SIG-M5 (cell line): ENCODE data around the gene CACNG8.

Experiments used
- DNase-seq: peaks from one replicate; lab custom pipeline; 2025; lab: John Stamatoyannopoulos, UW

CACNG8 gene

DNA sequence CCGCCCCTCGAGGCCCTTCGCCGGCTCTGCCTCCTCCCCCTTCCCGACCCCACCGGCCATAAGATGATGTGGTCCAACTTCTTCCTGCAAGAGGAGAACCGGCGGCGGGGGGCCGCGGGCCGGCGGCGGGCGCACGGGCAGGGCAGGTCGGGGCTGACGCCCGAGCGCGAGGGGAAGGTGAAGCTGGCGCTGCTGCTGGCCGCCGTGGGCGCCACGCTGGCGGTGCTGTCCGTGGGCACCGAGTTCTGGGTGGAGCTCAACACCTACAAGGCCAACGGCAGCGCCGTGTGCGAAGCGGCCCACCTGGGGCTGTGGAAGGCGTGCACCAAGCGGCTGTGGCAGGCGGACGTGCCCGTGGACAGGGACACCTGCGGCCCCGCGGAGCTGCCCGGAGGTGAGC, 30.1 kb downstream of the CACNG8 start:
- DNase-seq = no peak

DNA sequence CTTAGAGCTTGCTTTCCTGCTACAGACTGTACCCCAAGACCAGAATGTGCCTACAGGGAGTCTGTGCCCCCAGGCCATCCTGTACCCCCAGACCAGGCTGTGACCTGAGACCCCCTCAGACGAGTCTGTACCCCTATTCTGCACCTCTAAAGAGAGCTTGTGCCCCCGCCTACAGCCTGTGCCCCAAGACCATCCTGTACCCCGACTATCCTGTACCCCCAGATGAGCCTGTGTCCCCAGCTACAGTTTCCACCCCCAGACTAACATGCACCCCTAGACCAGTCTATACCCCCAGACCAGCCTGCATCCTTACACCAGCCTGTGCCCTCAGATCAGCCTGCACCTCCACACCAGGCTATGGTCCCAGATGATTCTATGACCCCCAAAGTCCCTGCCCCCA, 30.7 kb downstream of the CACNG8 start:
- DNase-seq = no peak

- DNase-seq = no peak
These were observed 32.1 kb downstream of the CACNG8 start for GRCh38 chr19:53994811-53995210.

- DNase-seq = no peak
These were observed 35.5 kb downstream of the CACNG8 start for GRCh38 chr19:53998223-53998622.

DNA sequence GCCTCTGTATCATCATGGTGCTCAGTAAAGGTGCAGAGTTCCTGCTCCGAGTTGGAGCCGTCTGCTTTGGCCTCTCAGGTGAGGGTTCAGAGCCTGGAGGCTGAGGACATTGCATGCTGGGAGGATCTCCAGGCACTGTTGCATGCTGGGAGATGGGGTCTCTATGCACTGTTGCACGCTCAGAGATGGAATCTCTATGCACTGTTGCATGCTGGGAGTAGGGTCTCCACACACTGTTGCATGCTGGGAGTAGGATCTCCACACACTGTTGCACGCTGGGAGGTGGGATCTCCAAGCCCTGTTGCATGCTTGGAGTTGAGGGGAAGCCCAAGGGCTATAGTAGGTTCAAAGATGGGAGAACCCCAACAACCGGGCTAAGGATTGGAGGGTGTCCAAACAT, 37.0 kb downstream of the CACNG8 start:
- no peak for DNase-seq

DNA sequence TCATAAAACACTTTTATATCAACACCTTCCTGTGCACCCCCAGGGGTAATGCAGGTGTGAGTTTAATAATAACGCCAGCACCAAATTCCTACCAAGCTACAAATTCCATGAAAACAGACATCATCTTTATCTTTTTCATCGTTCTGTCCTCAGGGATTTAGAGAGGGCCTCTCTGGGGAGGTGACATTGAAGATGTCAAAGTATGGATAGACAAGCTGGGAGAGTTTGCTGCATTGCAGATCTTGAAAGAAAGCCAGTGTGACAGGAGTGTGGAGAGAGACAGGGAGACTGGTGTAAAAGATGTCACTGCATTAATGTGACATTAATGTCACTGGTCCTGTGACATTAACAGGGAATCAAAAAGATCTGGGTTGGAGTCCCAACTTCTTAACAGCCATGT, 38.8 kb downstream of the CACNG8 start:
- no peak for DNase-seq

DNA sequence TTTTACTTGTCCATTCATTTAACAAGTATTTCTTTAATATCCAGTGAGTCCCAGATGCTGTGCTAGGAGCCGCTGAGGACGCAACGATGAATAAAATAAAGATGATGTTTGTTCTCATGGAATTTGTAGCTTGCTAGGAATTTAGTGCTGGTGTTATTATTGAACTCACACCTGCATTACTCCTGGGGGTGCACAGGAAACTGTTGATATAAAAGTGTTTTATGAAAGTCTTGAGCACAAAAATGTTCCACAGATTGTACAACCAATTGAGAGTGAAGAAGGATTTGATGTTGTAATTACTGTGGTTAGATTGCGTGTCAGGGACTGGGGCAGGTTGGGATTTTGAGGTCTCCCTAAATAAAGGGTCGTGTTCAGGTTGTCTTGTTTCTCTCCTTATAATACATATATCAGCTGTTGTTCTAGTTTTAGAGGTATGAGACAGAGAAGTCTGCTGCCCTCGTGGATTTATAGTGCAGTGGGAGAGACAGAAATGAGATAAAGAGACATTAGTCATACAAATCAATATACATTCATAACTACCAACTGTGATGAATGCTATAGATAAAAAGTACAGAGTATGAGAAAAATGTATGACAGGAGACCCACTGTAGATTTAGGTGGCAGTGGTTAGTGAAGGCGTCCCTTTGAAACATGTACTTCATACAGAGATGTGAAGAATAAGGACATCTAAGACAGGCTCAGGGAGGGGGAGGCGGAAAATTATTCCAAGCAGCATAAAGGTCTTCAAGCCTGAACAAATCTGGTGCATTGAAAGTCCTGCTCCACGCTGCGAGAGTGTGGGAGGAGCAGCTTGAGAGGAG, 40.0 kb downstream of the CACNG8 start:
- no peak for DNase-seq

DNA sequence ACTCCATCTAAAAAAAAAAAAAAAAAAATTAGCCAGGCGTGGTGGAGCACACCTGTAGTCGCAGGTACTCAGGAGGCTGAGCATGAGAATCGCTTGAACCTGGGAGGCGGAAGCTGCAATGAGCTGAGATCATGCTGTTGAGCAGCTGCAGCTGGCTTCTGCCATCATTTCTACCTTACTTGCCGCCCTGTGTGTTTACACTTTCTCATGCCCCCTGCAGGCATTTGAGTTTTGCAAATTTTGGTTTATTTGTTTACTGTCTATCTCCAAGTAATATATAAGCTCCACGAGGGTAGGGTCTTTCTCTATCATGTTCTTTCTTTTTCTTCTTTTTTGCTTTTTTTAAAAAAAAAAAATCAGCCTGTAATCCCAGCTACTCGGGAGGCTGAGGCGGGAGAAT, 46.7 kb downstream of the CACNG8 start:
- DNase-seq = no peak

- DNase-seq = no peak
These were observed 47.7 kb downstream of the CACNG8 start for GRCh38 chr19:54010474-54010873.

DNA sequence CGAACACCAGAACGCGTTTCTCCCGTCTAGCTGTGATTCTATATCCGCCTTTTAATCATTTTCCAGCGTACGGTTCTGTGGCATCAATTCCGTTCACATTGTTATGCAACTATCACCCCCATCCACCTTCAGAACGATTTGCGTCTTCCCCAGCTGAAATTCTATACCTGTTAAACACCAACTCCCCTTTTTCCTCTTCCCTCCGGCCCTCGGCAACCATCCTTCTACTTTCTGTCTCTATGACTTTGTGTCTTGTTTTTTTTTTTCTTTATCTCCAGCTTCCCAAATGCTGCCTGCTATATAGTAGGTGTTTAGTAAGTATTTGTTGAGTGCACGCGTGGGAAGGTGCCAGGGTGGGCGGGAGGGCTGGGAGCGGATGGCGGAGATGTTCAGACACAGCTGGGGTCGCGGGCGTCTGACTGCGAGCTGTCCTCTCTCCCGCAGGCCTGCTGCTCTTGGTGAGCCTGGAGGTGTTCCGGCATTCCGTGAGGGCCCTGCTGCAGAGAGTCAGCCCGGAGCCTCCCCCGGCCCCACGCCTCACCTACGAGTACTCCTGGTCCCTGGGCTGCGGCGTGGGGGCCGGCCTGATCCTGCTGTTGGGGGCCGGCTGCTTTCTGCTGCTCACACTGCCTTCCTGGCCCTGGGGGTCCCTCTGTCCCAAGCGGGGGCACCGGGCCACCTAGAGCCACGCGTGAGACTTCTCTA, 48.9 kb downstream of the CACNG8 start:
- DNase-seq = no peak

- DNase-seq = no peak
These were observed 51.1 kb downstream of the CACNG8 start for GRCh38 chr19:54013866-54014265.

GRCh38 chr19:54014920-54015560, 52.3 kb downstream of the CACNG8 start:
- no peak for DNase-seq

DNA sequence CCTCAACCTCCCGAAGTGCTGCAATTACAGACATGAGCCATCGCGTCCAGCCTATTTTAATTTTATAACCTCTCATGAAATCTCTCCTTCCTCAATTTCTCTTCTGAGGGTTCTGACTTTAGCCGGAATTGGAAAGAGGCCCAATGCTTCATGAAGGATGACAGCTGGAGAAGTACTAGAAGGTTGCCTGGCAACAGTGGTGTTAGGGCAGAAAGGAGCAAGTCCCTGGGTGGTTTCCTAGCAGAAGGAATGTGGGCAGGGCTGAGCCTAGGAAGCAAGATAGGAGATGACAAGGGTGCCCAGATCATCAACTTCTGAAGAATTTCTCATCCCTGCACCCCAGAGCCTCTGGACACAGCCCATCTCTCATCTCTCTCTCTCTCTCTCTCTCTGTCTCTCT, 54.5 kb downstream of the CACNG8 start:
- DNase-seq = no peak

DNA sequence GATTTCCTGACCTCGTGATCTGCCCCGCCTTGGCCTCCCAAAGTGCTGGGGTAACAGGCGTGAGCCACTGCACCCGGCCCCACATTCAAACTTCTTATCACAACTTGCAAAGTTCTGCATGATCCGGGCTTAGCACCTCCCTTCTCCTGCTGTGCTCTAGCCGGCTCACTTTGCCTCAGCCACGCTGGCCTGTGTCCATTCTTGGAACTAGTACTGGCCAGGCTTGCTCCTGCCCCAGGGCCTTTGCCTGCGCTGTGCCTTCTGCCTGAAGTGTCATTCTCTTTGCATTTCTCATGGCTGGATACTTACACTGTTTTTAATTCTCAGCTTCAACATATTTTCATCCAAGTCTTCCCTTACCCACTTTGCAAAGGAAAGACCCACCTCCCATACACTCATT, 58.6 kb downstream of the CACNG8 start:
- no peak for DNase-seq

DNA sequence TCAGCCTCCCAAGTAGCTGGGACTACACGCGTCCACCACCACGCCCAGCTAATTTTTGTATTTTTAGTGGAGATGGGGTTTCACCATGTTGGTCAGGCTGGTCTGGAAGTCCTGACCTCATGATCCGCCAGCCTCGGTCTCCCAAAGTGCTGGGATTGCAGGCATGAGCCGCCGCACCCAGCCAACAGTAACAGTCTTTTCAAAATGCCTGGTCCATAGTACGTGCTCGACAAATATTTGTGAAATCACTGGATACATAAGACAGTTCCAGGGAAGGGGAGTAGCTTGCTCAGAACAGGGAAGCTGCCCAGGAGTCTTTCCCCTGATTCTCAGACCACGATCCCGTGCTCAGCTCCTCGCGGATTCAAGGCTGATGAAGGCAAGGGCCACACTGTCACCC, 59.2 kb downstream of the CACNG8 start:
- DNase-seq = no peak

DNA sequence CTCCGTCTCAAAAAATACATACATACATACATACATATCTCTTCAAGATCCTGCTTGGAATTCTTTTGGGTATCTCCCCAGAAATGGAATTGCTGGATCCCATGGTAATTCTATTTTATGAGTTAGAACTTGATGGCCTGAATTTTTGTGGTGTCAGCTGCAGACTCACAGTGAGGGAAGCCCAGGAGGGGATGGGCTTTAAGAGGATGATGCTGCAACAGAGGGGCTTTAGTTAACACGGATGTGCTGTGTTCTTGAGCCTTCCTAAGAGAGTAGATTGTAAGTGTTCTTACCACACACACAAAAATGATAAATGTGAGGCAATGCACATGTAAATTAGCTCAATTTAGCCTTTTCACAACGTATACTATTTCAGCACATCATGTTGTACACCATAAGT, 60.5 kb downstream of the CACNG8 start:
- DNase-seq = no peak

DNA sequence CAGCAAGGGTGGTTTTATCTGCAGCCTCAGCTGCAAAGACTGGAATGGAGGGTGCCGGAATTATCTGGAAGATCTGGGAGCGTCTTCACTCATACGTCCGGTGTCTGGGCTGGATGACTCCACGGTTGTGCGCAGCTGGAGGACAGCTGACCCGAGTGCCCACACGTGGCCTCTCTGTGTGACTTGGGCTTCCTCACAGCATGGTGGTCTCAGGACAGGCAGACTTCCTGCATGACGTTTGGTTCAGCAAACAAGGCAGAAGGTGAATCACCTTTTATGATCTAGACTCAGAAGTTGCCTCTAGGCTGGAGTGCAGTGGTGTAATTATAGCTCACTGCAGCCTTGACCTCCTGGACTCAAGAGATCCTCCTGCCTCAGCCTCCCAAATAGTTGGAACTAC, 61.9 kb downstream of the CACNG8 start:
- no peak for DNase-seq

- no peak for DNase-seq
These were observed 63.9 kb downstream of the CACNG8 start for GRCh38 chr19:54026656-54027055.

- no peak for DNase-seq
These were observed 66.6 kb downstream of the CACNG8 start for GRCh38 chr19:54029301-54029700.

DNA sequence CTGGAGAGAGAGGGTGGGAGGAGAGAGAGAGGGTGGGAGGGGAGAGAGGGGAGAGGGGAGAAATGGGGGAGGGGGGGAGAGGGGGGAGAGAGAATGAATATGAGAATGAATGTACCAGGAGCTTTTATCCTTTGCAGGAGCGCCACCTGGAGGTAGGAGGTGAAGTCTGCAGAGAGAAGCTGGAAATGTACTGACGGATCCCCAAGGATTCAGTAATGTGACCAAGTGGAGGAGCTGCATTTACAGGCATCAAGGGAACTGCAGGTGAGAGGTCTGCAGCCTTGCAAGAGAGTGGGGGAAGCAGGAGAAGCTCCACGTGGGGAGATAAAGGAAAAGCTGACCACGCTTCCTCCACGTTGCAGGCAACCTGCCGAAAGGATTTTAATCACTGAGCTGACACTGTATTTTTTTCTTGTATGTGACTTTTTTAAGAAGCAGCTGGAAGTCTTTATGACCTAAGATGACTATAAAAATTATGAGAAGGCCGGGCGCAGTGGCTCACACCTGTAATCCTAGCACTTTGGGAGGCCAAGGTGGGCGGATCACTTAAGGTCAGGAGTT, 67.3 kb downstream of the CACNG8 start:
- no peak for DNase-seq

DNA sequence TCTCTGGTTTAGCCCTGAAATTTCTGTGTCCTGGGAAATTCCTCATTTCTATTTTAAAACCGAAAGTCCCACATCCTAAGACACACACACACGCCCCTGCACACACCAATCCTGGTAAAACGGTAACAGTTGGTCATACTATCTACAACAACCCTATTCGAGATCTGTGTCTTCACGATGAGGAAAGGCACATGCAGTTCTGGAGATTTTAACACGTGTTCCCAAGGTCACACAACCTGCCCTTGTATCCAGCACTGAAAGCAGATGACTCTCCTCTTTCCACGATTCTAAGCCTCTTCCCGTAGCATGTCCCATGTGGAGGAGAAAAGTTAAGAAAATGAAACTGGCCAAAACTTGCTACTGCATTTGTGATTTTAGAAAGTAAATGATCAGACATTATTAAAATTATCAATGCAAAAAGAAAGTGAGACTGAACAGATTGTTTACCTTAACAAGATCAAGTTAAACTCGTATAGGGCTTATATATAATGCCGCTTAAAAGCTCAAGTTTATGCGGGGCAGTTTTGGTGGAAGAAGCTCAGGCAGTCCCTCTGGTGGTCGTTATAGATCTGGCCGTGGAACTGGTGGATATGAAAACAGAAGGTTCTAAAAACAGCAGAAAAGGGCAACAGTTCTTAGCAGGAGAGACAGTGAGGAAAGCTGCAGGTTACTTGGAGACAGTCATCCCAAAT, 68.3 kb downstream of the CACNG8 start:
- no peak for DNase-seq
